C4-2B (cell line): Measurements from ENCODE around the gene SLC50A1.
"Not testable (repeated sequence)": the region's sequence is repeated elsewhere in the genome, so short reads cannot be mapped to it uniquely, and the experiment has no call there.

Source experiments
- ZFX ChIP-seq: fragments of 450-650 bp; IDR thresholded peaks from 2 replicates; pipeline ENCODE4 v1.6.1; 2017
- TF ChIP-seq, protein P1 (sequence below): fragments of 450-650 bp; conservative IDR thresholded peaks from 2 replicates; pipeline ENCODE4 v1.5.1; 2017; ENCODE audit warnings: mild to moderate bottlenecking

DNA sequence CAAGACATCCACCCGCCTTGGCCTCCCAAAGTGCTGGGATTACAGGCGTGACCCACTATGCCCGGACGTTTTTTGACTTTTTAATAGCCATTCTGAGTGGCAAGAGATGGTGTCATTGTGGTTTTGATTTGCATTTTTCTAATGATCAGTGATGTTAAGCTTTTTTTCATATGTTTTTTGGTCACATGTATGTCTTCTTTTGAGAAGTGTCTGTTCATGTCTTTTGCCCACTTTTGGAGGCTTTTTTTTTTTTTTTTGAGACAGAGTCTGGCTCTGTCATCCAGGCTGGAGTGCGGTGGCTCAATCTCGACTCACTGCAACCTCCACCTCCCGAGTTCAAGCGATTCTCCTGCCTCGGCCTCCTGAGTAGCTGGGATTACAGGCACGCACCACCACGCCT, 29.0 kb downstream of the SLC50A1 start:
- TF ChIP-seq, protein P1, sequence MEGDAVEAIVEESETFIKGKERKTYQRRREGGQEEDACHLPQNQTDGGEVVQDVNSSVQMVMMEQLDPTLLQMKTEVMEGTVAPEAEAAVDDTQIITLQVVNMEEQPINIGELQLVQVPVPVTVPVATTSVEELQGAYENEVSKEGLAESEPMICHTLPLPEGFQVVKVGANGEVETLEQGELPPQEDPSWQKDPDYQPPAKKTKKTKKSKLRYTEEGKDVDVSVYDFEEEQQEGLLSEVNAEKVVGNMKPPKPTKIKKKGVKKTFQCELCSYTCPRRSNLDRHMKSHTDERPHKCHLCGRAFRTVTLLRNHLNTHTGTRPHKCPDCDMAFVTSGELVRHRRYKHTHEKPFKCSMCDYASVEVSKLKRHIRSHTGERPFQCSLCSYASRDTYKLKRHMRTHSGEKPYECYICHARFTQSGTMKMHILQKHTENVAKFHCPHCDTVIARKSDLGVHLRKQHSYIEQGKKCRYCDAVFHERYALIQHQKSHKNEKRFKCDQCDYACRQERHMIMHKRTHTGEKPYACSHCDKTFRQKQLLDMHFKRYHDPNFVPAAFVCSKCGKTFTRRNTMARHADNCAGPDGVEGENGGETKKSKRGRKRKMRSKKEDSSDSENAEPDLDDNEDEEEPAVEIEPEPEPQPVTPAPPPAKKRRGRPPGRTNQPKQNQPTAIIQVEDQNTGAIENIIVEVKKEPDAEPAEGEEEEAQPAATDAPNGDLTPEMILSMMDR = not testable (repeated sequence)
- not testable (repeated sequence) for TF ChIP-seq ZFX
